Measurements from ENCODE around the gene ARHGAP32. TPM values are rescaled to one million over a fixed set of nuclear protein-coding genes. Genes with fewer than 3 reads are reported as not detected.

The ARHGAP32 gene
- total RNA-seq, 3 donors from 2014 or later: 44.2 to 95.5 (median 62.0) TPM

- no peaks in the 10 kb centered on the region for H3K9me3 ChIP-seq
- no peak overlapping the region for H3K4me3 ChIP-seq
- TF ChIP-seq, protein P1, sequence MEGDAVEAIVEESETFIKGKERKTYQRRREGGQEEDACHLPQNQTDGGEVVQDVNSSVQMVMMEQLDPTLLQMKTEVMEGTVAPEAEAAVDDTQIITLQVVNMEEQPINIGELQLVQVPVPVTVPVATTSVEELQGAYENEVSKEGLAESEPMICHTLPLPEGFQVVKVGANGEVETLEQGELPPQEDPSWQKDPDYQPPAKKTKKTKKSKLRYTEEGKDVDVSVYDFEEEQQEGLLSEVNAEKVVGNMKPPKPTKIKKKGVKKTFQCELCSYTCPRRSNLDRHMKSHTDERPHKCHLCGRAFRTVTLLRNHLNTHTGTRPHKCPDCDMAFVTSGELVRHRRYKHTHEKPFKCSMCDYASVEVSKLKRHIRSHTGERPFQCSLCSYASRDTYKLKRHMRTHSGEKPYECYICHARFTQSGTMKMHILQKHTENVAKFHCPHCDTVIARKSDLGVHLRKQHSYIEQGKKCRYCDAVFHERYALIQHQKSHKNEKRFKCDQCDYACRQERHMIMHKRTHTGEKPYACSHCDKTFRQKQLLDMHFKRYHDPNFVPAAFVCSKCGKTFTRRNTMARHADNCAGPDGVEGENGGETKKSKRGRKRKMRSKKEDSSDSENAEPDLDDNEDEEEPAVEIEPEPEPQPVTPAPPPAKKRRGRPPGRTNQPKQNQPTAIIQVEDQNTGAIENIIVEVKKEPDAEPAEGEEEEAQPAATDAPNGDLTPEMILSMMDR (IDR thresholded peaks at IDR 0.05): no peak
- peaks cover 8% of the 10 kb centered on the region for H3K36me3 ChIP-seq (ENCODE audit: low read depth)
- DNase-seq (no peak), ATAC-seq (no peak)
- no peaks in the 10 kb centered on the region for H3K4me1 ChIP-seq (ENCODE audit: low read depth)
- intact Hi-C loops (cut with DNase I, micrococcal nuclease): no loop called here
Observed at GRCh38 chr11:128981254-128981653, 210.9 kb downstream of the ARHGAP32 start.

DNA sequence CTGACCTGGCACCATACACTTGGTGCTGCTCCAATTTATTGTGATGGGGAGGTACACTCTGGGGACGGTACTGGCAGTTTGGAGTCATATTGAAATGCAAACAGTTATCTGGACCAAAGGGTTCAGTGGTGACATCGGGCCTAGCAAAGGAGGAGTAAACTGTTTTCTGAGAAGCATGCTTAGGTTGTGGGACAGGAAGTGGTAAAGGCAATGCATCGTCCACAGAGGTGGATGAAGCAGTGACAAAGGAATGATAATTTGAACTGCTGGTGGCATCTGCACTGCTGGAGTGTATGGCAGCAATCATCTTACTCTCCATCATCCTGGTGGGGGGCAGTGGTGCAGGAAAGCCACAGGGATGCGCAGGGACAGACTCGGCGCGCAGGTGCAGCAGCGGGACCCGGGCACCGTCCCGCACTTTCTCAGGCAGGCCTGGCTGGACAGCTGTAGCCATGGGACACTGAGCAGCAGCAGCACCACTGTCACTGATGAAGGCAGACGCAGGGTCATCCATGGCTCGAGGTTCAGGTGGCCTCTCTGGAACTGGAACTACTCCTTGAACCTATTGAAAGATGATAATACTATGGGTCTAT is 221.4 kb downstream of the ARHGAP32 start:
- Histone ChIP-seq H3K9me3 (no peaks in the 10 kb centered on the region), H3K4me3 (no peak overlapping the region), H3K4me1 (ENCODE audit: low read depth) (no peaks in the 10 kb centered on the region), H3K36me3 (ENCODE audit: low read depth) (no peaks in the 10 kb centered on the region)
- DNase-seq (no peak), ATAC-seq (peak; percentile 16)
- TF ChIP-seq, protein P1 (IDR thresholded peaks at IDR 0.05): no peak
- intact Hi-C loops (cut with DNase I, micrococcal nuclease): no loop called here

GRCh38 chr11:128968916-128969315 is 223.2 kb downstream of the ARHGAP32 start:
- no peaks in the 10 kb centered on the region for H3K9me3 ChIP-seq
- H3K36me3 ChIP-seq (ENCODE audit: low read depth): no peaks in the 10 kb centered on the region
- no peak for ATAC-seq
- no peak for DNase-seq
- intact Hi-C loops (cut with DNase I, micrococcal nuclease): no loop called here
- no peak overlapping the region for H3K4me3 ChIP-seq
- TF ChIP-seq, protein P1 (IDR thresholded peaks at IDR 0.05): no peak
- H3K4me1 ChIP-seq (ENCODE audit: low read depth): no peaks in the 10 kb centered on the region

DNA sequence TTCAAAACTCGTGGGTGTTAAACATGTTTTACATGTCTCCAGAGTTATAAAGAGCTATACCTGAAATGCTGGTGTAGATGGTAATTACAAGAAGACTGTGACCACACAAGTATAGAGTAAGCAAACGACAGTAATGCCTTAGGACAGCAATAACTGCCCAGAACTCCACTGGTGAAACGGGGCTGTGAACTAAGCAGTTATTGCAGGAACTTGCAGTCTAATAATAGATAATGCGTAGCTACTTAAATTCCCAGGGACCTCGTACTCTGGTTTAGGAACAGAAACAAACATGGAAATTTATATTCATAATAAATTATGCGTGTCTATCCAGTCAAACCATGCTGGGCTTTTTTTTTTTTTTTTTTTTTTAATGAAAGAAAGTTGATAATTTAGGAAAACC is 224.5 kb downstream of the ARHGAP32 start:
- intact Hi-C loops (cut with DNase I, micrococcal nuclease): no loop called here
- no peaks in the 10 kb centered on the region for H3K4me1 ChIP-seq (ENCODE audit: low read depth)
- TF ChIP-seq, protein P1 (IDR thresholded peaks at IDR 0.05): no peak
- no peak for DNase-seq
- no peak overlapping the region for H3K4me3 ChIP-seq
- no peak for ATAC-seq
- H3K9me3 ChIP-seq: no peaks in the 10 kb centered on the region
- no peaks in the 10 kb centered on the region for H3K36me3 ChIP-seq (ENCODE audit: low read depth)

GRCh38 chr11:128965485-128965884 is 226.6 kb downstream of the ARHGAP32 start:
- H3K4me3 ChIP-seq: no peak overlapping the region
- H3K4me1 ChIP-seq (ENCODE audit: low read depth): no peaks in the 10 kb centered on the region
- ATAC-seq: peak; percentile 47
- H3K36me3 ChIP-seq (ENCODE audit: low read depth): no peaks in the 10 kb centered on the region
- no peaks in the 10 kb centered on the region for H3K9me3 ChIP-seq
- intact Hi-C loops (cut with DNase I, micrococcal nuclease): no loop called here
- TF ChIP-seq, protein P1 (IDR thresholded peaks at IDR 0.05): no peak
- no peak for DNase-seq
